OCI-LY7 (cell line): ENCODE results near the gene PCP4L1. TPM values are rescaled to one million over a fixed set of nuclear protein-coding genes. Genes with fewer than 3 reads are reported as not detected.
A peak's percentile ranks its signal among the peaks of the same experiment; 100 is the strongest.

ENCODE experiments used
- BruUV-seq: library from RNA; stranded (reverse); fragments of 400-500 nt; replicated peaks from 2 replicates; lab custom pipeline; 2021; lab: Mats Ljungman, UMichigan
- CTCF ChIA-PET: fragments of 300-600 bp; sonication (Branson Sonifier 250); formaldehyde crosslinking; loops from one replicate; lab custom pipeline; 2022; ENCODE audit warnings: antibody characterized with exemption; ENCODE audit not compliant: unreplicated experiment; lab: Charles Lee
- POLR2A ChIA-PET: fragments of 300-600 bp; sonication (Branson Sonifier 250); formaldehyde crosslinking; loops from one replicate; lab custom pipeline; 2022; ENCODE audit warnings: antibody characterized with exemption; lab: Charles Lee
- DNase-seq: peaks from one replicate; pipeline ENCODE4 v3.0.0-alpha.2; 2015; ENCODE audit warnings: low spot score
- H2AFZ ChIP-seq: fragments of 200-600 bp; sonication (generic), shearing (Covaris generic); 2 replicates; pipeline ENCODE4 v1.6.1; 2014; ENCODE audit warnings: mild to moderate bottlenecking, antibody characterized with exemption, low read length, moderate library complexity
- H3K27ac ChIP-seq: fragments of 200-600 bp; sonication (generic); 2 replicates; pipeline ENCODE4 v1.5.1; 2014; ENCODE audit warnings: mixed run types, low read depth, mild to moderate bottlenecking, moderate library complexity, low read length, inconsistent platforms; ENCODE audit not compliant: poor library complexity, severe bottlenecking
- H3K36me3 ChIP-seq: fragments of 200-600 bp; sonication (generic); 2 replicates; pipeline ENCODE4 v1.6.1; 2014; ENCODE audit warnings: mild to moderate bottlenecking, antibody characterized with exemption, low read length, moderate library complexity, mixed read lengths; ENCODE audit not compliant: insufficient read depth
- H3K4me1 ChIP-seq: fragments of 200-600 bp; sonication (generic); 2 replicates; pipeline ENCODE4 v1.5.1; 2014; ENCODE audit warnings: mild to moderate bottlenecking, low read length; ENCODE audit not compliant: insufficient read depth, poor library complexity, severe bottlenecking
- H3K4me2 ChIP-seq: fragments of 200-600 bp; sonication (generic); 2 replicates; pipeline ENCODE4 v1.6.1; 2014; ENCODE audit warnings: mild to moderate bottlenecking, low read length
- H3K4me3 ChIP-seq: fragments of 200-600 bp; sonication (generic); 2 replicates; pipeline ENCODE4 v1.5.1; 2014; ENCODE audit warnings: mild to moderate bottlenecking, low read depth, low read length; ENCODE audit not compliant: poor library complexity, severe bottlenecking
- H3K79me2 ChIP-seq: fragments of 200-600 bp; sonication (generic); 2 replicates; pipeline ENCODE4 v1.6.1; 2016; ENCODE audit warnings: low read depth, mild to moderate bottlenecking, low read length, moderate library complexity, mixed read lengths; ENCODE audit not compliant: insufficient read depth
- H3K9me2 ChIP-seq: fragments of 200-600 bp; sonication (generic); 2 replicates; pipeline ENCODE4 v1.6.1; 2016; ENCODE audit warnings: mild to moderate bottlenecking, low read length, mixed read lengths; ENCODE audit not compliant: insufficient read depth
- H3K9me3 ChIP-seq: fragments of 200-600 bp; sonication (generic); 2 replicates; pipeline ENCODE4 v1.6.1; 2014; ENCODE audit warnings: mild to moderate bottlenecking, mixed run types, low read length, mixed read lengths
- H4K20me1 ChIP-seq: fragments of 200-600 bp; sonication (generic); 2 replicates; pipeline ENCODE4 v1.6.1; 2014; ENCODE audit warnings: mild to moderate bottlenecking, antibody characterized with exemption, low read length, moderate library complexity, mixed read lengths; ENCODE audit not compliant: insufficient read depth
- CTCF ChIP-seq: fragments of 200-600 bp; sonication (generic); conservative IDR thresholded peaks from 2 replicates; pipeline ENCODE4 v1.5.1; 2014; ENCODE audit warnings: mild to moderate bottlenecking, antibody characterized with exemption, low read length, moderate library complexity, mixed read lengths
- EZH2phosphoT487 ChIP-seq: fragments of 200-600 bp; sonication (generic); IDR thresholded peaks from 2 replicates; pipeline ENCODE4 v1.6.1; 2018; ENCODE audit warnings: low read depth, borderline replicate concordance, mild to moderate bottlenecking, mixed run types, antibody characterized with exemption, low read length, moderate library complexity, mixed read lengths
- intact Hi-C: fragments of 100-400 bp; cut with micrococcal nuclease; formaldehyde crosslinking; loops from one replicate; pipeline ENCODE4 v1.10.0; 2022; ENCODE audit not compliant: unreplicated experiment
- total RNA-seq, 2 experiments: library from RNA; depleted of rRNA in 1 of 2; stranded (reverse); fragments of >200 nt in 1 of 2; shearing (Covaris generic) in 1 of 2; gene quantifications; 2 replicates each; pipeline ENCODE4 v1.2.3, GENCODE V29; 2014 to 2022

Gene PCP4L1
- total RNA-seq, 2 experiments from 2014 or later: not detected

GRCh38 chr1:161228032-161228431, 30.5 kb upstream of the PCP4L1 start:
- Histone ChIP-seq H3K79me2 (no peaks in the 10 kb centered on the region), H3K36me3 (peaks cover 24% of the 10 kb centered on the region), H3K4me3 (peak overlapping the region; percentile 73), H3K27ac (no peak overlapping the region), H3K4me1 (peaks cover 24% of the 10 kb centered on the region), H4K20me1 (no peaks in the 10 kb centered on the region), H3K4me2 (peak overlapping the region; percentile 78), H2AFZ (no peak overlapping the region), H3K9me2 (no peaks in the 10 kb centered on the region), H3K9me3 (no peaks in the 10 kb centered on the region)
- intact Hi-C loops: no loop called here
- no peak for DNase-seq
- ChIA-PET CTCF (interaction anchor here (1.0 kb wide), 1 partner anchor 63 kb away, joined by 4 read pairs; no protein-coding TSS in a partner anchor), POLR2A (interaction anchor here (0.9 kb wide), 1 partner anchor 20 kb away, joined by 3 read pairs; no protein-coding TSS in a partner anchor)
- no peak for TF ChIP-seq EZH2phosphoT487
- TF ChIP-seq CTCF: no peak
- no TSS peak for BruUV-seq

- H3K79me2 ChIP-seq: no peaks in the 10 kb centered on the region
- H3K4me1 ChIP-seq: peaks cover 23% of the 10 kb centered on the region
- no peak overlapping the region for H3K4me3 ChIP-seq
- no peak overlapping the region for H3K27ac ChIP-seq
- peaks cover 24% of the 10 kb centered on the region for H3K36me3 ChIP-seq
- BruUV-seq: no TSS peak
- no peak overlapping the region for H3K4me2 ChIP-seq
- POLR2A ChIA-PET: no interaction called here
- CTCF ChIA-PET: interaction anchor here (0.7 kb wide), 1 partner anchor 152 kb away, joined by 3 read pairs; no protein-coding TSS in a partner anchor
- H3K9me2 ChIP-seq: no peaks in the 10 kb centered on the region
- H3K9me3 ChIP-seq: no peaks in the 10 kb centered on the region
- TF ChIP-seq CTCF (no peak), EZH2phosphoT487 (no peak)
- no peaks in the 10 kb centered on the region for H4K20me1 ChIP-seq
- H2AFZ ChIP-seq: no peak overlapping the region
- intact Hi-C loops: no loop called here
- no peak for DNase-seq
These were observed 28.6 kb upstream of the PCP4L1 start for GRCh38 chr1:161229896-161230295.

GRCh38 chr1:161230762-161231161, 27.8 kb upstream of the PCP4L1 start:
- Histone ChIP-seq H3K9me3 (no peaks in the 10 kb centered on the region), H3K4me1 (peaks cover 17% of the 10 kb centered on the region), H4K20me1 (no peaks in the 10 kb centered on the region), H3K27ac (no peak overlapping the region), H3K79me2 (no peaks in the 10 kb centered on the region), H3K4me3 (no peak overlapping the region), H2AFZ (no peak overlapping the region), H3K36me3 (peaks cover 24% of the 10 kb centered on the region), H3K4me2 (no peak overlapping the region), H3K9me2 (no peaks in the 10 kb centered on the region)
- ChIA-PET CTCF (no interaction called here), POLR2A (no interaction called here)
- BruUV-seq: no TSS peak
- TF ChIP-seq EZH2phosphoT487 (no peak), CTCF (no peak)
- DNase-seq: no peak
- intact Hi-C loops: no loop called here
